Measurements from ENCODE around the gene LSM7.
"Not testable (repeated sequence)": the region's sequence is repeated elsewhere in the genome, so short reads cannot be mapped to it uniquely, and the experiment has no call there.

DNA sequence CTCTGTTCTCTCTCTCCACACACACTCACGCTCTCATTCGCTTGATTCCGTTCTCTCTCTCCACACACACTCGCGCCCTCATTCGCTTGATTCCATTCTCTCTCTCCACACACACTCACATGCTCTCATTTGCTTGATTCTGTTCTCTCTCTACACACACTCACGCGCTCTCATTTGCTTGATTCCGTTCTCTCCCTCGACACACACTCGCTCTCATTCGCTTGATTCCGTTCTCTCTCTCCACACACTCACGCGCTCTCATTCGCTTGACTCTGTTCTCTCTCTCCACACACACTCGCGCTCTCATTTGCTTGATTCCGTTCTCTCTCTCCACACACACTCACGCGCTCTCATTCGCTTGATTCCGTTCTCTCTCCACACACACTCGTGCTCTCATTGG lies 21.4 kb upstream of the LSM7 start:
- TF ChIP-seq ELF4 (IDR thresholded peaks at IDR 0.05); ZNF384 (IDR thresholded peaks at IDR 0.05); TARDBP (IDR thresholded peaks at IDR 0.05); SP1 (IDR thresholded peaks at IDR 0.05); SUZ12 (IDR thresholded peaks at IDR 0.05); FOXA1 (IDR thresholded peaks at IDR 0.05); BHLHE40 (IDR thresholded peaks at IDR 0.05; ENCODE audit: borderline replicate concordance); NFRKB (IDR thresholded peaks at IDR 0.05); LEF1 (IDR thresholded peaks at IDR 0.05; ENCODE audit: borderline replicate concordance); FOXM1 (IDR thresholded peaks at IDR 0.05; ENCODE audit: borderline replicate concordance); ARNT (IDR thresholded peaks at IDR 0.05): not testable (repeated sequence)
- TF ChIP-seq, protein P1, sequence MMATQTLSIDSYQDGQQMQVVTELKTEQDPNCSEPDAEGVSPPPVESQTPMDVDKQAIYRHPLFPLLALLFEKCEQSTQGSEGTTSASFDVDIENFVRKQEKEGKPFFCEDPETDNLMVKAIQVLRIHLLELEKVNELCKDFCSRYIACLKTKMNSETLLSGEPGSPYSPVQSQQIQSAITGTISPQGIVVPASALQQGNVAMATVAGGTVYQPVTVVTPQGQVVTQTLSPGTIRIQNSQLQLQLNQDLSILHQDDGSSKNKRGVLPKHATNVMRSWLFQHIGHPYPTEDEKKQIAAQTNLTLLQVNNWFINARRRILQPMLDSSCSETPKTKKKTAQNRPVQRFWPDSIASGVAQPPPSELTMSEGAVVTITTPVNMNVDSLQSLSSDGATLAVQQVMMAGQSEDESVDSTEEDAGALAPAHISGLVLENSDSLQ (IDR thresholded peaks at IDR 0.05), result not testable (repeated sequence)

All from HEK293T (cell line).